ENCODE measurements around the gene MOGAT3.

MOGAT3 gene, protein sequence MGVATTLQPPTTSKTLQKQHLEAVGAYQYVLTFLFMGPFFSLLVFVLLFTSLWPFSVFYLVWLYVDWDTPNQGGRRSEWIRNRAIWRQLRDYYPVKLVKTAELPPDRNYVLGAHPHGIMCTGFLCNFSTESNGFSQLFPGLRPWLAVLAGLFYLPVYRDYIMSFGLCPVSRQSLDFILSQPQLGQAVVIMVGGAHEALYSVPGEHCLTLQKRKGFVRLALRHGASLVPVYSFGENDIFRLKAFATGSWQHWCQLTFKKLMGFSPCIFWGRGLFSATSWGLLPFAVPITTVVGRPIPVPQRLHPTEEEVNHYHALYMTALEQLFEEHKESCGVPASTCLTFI

DNA sequence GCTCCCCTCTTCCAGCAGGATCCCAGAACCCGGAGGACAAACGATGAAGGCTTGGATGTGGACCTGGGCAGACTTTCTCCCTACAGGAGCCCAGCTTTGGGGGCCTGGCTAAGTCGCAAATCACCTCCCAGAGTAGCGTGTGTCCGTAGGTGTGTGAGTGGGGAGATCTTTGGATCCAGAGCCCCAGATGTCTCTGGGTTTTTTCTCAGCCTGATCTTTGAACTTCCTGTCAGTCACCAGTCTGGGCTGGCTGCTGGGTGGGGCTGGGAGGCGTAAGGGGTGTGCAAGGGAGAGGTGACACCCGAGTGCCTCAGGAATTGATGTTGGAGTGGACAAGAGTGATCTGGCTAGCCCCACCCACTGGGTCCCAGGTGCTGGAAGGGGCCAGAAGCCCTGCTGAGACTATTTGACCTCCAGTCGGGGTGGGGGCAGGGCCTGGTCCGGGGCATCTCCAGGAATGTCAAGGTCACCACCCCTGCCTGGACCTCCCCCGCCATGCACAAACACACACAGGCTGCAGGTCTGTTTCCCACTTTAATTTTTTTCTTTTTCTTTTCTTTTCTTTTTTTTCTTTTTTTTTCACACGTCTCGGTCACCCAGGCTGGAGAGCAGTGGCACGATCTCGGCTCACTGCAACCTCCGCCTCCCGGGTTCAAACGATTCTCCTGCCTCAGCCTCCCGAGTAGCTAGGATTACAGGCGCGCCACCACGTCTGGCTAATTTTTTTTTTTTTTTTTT is at the start of gene MOGAT3:
MOGAT3 (minus strand) TSS at position 175 of the 738 bp plus-strand sequence. CDS start 182 bp downstream, outside the sequence.
- in situ Hi-C loops (cut with MboI; ENCODE audit: low sequenced_read_pairs) = no loop called here

DNA sequence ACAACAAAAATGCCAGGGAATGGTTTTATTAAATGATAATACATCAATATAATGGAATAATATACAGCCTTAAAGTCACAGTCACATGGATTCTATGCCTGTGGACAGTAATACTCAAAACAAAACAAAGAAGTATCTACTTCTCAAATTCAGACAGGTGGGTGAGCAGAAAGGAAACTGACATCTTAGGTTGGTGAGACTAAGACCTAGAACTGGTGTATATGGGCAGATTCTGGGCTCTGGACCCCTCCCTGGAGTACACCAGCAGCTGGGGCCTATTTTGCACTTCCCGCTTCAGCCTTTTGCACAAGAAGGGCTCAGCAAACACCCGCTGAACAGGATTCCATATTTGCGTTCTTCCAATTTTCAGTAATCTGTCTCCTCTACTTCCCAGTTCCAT is 49.5 kb upstream of the MOGAT3 start:
- in situ Hi-C loops (cut with MboI; ENCODE audit: low sequenced_read_pairs) = no loop called here

DNA sequence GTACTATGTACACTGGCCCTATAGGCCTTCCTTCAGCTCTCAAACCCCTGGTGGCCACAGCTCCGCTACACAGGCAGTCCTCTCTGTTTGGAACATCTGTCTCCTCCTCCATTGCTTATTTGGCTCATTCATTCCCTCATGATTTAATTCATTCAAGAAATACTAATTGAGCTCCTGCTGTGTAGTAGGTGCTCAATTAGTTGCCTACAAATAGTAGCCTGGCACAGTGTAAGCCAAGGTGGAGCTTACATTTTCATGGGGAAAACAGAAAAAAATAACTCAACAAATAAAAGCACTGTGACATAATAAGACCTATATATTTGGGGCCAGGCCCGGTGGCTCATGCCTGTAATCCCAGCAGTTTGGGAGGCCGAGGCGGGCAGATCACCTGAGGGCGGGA is 47.4 kb upstream of the MOGAT3 start:
- in situ Hi-C loops (cut with MboI; ENCODE audit: low sequenced_read_pairs) = no loop called here

DNA sequence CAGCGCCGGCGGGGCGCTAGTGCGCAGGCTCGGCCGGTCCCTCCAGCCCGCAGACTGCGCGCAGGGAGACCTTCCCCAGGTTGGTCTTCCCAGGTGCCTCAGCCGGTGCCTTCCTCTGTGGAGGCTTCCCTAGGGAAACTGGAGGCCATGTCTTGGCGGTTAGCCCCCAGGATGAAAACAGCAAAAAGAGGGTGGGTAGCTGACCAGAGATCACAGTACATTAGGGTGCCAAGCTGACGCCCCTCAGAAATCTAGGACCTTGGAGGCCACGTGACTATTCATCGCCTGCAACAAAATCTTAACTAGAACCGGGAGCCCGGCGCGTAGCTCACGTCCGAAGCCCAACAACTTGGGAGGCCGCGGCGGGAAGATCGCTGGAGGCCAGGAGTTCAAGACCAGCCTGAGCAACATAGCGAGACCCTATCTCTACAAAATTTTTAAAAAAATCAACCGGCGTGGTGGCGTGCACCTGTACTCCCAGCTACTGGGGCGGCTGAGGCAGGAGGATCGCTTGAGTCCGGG is 44.4 kb upstream of the MOGAT3 start:
- in situ Hi-C loops (cut with MboI; ENCODE audit: low sequenced_read_pairs) = no loop called here

DNA sequence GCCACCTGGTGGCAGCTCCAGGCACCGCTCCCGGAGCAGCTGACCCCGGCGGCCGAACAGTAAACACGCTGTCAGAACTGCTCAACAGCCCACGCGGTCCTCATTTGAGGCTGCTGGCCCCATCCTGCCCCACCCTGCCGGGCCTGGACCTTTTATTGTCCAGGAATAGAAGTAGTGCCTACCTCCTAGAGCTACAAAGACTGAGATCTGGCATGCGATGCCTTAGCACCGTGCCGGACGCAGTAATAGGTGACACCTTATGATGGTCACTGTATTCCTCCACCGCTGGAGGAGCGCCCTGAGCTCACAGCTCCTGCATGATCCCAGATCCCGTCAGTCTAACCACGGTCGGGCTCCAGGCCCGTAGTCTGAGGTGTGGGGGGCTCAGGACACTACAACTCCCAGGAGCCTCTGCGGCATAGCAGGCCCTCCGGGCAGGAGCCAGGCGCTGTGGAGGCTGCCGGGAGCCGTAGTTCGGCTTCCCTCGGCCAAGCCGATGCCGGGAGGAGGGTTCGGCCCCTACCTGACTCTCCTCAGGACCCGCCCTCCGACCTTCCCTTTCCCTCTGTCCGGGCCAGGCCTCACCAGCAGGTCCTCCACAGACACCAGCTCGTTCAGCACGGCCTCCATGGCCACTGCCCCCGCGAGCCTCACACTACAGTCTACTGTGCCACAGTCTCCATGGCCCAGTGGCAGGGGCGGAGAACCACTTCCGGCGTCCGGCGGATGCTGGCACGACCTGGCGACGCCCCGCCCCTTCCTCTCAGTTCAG is 43.7 kb upstream of the MOGAT3 start, which contains the start of gene FIS1:
FIS1 (minus strand) TSS at position 707 of the 772 bp plus-strand sequence; CDS start at position 630, 77 bp downstream.
- in situ Hi-C loops (cut with MboI; ENCODE audit: low sequenced_read_pairs) = no loop called here

DNA sequence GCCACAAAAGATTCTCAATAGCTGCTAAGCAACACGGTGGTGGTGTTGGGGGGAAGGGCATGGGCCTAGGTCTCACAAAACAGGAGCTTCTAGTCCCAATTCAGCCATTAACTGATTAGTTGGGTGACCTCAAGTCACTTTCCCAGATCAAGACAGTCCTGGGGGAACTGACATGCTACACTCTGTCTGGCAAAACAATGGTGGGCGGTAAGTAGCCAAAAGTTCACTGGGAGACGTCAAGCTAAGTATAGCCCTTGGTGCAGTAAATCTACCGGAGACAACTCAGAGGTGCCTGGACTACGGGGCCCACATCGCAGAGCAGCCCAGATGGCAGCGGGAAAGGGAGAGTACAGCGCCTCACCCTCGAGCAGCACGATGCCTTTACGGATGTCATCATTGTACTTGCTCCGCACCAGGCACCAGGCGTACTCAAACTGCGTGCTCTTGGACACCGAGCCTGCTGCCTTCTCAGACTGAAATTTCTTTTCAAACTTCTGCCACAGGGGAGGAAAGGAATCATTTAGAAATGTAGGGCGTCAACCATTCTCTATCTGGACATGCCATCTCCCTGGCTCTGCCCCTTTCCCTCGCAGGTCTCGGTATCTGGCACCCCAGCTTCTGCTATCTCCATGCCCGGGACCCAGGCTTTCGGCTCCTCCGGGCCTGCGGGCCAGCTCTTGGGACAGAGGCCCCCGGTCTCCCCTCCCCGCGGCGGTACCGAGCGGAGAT is 43.0 kb upstream of the MOGAT3 start:
- in situ Hi-C loops (cut with MboI; ENCODE audit: low sequenced_read_pairs) = no loop called here

DNA sequence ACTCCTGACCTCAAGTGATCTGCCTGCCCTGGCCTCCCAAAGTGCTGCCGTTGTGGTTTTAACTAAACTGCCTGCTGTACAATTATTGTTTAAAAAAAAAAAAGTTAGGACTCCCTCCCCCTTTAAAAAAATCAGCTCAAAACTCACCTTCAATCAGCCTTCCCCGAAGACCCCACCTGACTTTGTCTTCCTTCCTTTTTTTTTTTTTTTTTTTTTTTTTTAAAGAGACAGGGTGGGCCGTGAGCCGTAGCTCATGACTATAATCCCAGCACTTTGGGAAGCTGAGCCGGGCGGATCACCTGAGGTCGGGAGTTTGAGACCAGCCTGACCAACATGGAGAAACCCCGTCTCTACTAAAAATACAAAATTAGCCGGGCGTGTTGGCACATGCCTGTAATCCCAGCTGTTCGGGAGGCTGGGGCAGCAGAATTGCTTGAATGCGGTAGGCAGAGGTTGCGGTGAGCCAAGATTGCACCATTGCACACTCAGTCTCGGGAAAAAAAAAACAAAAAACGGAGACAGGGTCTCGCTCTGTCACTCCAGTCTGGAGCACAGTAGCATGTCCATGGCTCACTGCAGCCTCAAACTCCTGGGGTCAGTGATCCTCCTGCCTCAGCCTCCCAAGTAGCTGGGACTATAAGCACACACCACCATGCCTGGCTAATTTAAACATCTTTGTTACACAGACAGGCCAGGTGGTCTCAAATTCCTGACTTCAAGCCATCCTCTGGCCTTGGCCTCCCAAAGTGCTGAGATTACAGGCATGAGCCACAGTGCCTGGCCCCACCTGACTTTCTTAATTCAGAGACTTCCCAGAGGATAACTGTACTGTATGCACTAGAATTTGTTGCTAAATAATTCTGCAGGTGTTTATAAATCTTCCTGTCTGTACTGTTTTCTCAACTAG is 40.9 kb upstream of the MOGAT3 start:
- in situ Hi-C loops (cut with MboI; ENCODE audit: low sequenced_read_pairs) = no loop called here

DNA sequence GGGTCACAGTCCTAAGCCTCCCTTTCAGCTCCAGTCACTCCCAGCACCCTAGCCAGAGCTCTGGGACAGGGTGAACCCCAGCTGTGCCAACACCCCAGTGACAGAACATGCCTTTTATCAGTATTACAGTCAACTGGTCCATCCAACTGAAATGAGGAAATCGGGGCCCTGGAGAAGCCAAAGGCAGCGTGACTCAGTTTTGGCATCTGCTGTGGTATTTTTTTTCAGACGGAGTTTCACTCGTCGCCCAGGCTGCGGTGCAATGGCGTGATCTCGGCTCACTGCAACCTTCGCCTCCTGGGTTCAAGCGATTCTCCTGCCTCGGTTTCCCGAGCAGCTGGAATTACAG is 40.2 kb upstream of the MOGAT3 start:
- in situ Hi-C loops (cut with MboI; ENCODE audit: low sequenced_read_pairs) = no loop called here

DNA sequence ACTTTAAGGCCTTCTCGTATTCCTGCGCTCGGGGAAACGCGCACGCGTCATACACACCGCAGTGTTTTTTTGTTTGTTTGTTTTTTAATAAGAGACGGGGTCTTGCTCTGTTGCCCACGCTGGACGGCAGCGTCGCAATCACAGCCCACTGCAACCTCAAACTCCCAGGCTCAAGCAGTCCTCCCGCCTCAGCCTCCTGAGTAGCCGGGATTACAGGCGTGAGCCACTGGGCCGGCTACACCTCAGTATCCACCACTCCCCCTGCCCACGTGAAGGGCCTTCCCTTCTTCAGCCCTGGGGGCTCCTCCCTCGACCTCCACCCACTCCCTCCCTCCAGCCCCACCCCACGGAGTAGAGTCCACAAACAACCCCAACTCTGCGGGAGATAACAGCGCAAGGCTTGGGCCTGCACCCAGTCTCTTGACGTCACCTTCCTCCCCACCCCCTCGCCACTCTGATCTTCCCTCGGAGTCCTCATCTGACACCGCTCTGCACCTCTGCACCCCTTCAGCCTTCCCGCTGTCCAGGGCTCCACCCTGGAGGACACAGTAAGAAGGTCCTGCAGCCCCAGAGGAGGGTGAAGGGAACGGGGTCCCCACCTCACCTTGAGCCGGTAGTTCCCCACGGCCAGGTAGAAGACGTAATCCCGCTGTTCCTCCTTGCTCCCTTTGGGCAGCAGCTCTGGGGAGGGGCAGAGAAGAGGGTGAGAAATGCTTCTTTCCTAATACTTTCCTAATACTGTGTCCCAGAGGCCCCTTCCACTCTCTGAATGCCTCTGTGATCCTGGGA is 39.6 kb upstream of the MOGAT3 start:
- in situ Hi-C loops (cut with MboI; ENCODE audit: low sequenced_read_pairs) = no loop called here

DNA sequence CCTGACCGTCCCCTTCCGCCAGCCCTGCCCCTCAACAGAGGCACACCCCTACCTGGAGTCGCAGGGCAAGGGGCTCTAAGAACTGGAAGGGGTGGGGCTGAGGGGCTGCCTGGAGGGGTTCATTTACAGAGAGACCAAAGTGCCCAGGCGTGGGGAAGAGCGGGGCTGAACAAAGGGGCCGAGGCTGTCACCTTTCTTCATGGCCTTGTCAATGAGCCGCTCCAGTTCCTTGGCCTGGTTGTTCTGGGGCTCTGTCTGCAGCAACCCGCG is 39.0 kb upstream of the MOGAT3 start:
- in situ Hi-C loops (cut with MboI; ENCODE audit: low sequenced_read_pairs) = no loop called here

DNA sequence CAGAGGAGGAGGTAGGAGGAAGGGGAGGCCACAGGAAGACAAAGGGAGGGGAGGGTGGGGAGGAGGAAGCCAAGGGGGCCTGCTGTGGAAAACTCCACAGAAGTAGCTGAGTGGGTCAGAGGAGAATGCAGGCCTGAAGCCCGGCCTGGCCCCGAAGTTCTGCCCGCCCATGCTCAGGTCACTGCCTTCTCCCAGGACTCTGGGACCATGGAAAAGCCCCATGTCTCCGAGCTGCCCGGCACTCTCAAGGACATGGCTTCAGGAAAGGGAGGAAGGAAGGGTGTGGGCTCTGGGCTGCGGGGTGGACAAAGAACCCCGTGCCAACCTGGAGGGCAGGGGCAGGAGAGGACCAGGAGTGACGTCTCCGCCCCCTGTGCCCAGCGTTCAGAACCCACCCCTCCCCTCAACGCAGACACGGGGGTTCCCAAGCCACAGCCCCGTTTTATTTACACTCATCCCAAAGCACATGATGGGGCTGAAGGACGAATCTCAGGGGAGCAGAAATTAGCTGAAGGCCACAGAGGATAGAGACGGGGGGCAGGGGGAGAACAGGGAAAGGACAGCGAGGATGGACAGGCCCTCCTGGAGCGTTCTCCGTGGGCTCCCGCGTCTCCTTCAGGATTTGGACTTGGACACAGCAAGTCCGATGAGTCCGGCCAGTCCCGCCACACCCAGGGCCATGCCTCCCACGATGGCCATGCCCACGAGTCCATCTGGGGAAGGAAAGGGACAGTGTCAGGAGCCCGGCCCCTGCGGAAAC is 38.5 kb upstream of the MOGAT3 start:
- in situ Hi-C loops (cut with MboI; ENCODE audit: low sequenced_read_pairs) = no loop called here

DNA sequence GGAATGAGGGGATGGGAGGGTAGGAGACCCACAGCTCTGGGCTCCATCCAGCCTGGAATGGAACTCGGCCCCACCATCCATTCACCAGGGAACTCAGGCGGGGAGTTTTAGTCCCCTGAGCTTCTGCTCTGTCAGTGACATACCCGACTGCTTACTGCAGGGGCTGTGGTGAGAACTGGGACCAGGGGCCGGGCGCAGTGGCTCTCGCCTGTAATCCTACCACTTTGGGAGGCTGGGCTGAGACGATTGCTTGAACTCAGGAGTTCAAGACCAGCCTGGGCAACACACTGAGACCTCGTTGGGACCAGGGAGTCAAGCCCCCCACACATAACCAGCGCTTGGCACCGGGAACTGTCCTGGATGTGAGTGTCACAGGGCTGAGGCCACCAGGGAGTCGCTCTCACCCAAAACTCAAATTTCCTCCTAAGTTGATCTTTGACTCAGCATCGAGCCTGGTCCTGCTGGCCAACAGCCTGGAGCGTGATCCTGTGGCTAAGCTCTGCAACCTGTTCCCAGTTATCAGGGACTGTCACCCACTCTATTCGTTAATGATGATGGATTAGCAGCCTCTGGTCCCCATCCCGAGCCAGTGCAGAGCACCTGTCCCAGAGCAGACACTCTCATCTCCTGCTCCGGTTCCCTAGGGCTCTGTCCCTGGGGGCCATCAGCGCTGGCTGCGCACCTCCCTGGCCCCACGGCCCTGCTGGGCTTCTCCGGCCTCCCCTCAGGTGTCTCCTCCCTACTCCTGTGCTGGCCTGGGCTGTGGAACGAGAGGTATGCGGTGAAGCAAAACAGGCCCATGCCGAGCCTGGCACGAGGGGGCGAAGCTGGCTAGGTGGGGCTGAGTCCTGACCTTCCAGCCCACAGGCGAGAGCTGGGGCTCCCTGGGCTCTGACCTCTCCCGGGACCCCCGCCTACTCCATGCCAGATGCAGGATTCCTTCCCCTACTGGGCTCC is 37.7 kb upstream of the MOGAT3 start:
- in situ Hi-C loops (cut with MboI; ENCODE audit: low sequenced_read_pairs) = no loop called here

DNA sequence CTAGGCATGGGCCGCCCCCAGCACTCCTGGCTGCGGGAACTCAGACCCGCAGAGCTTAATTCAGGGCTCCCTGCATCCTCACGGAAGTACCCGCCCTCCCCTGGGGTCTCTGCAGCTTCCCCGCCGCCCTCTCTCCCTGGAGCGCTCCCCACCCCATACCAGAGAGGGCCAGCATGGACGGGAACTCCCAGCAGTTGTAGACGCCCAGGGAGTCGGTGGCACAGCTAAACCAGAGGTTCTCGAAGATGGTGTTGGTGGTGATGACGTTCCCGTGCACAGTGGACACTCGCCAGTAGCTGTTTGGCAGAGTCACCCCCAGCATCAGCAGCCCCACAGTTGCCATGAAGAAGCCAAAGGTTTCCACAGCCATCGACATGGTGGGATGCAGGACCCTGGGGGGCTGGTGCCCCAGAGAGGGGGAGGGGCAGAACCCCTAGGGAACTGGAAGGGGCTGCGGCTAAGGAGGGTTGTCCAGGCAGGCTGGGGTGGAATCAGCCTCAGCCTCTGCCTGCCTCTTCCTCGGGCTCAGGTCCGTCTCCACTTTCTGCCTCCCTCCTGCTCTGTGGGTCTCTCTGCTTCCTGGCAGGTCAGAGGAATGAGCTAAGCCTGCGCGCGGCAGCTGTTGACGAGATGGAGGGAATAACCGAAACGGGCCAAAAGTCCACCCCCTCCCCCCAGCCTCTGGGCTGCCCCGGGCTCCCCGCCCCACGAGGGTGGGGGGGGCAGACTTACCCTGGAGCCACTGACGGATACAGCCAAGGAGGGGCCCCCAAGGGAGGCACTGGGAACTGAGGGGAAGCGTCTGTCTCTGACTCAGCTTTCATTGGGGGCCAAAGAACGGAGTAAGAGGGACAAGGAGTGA is 36.6 kb upstream of the MOGAT3 start, which contains the start of gene CLDN15:
CLDN15 (minus strand) TSS at position 597 of the 862 bp plus-strand sequence; CDS start at position 376, 221 bp downstream.
- in situ Hi-C loops (cut with MboI; ENCODE audit: low sequenced_read_pairs) = no loop called here

DNA sequence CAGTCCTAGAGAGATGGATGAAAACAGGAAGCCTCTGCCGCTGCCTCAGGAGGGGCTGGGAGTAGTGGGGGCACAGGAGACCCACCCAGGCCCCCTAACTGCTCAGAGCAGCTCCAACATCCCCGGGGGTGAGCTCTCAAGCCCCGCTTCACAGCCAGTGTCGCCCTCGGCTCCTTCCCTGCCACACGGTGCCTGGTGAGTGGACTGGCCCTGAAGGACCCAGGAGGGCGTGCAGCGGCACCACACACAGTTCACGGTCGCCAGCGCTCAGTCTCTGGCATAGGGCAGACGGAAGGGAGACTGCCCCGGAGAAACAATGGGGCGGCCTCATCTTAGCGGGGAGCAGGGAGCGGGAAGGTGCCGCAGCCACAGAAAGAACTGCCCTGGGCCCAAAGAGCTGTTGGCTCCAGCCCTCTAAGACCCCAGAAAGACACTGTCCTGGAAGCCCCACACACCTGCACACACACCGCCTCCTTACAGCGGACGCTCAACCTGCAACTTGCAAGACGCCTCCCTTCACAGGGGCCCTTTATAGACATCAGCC is 35.5 kb upstream of the MOGAT3 start:
- in situ Hi-C loops (cut with MboI; ENCODE audit: low sequenced_read_pairs) = no loop called here

DNA sequence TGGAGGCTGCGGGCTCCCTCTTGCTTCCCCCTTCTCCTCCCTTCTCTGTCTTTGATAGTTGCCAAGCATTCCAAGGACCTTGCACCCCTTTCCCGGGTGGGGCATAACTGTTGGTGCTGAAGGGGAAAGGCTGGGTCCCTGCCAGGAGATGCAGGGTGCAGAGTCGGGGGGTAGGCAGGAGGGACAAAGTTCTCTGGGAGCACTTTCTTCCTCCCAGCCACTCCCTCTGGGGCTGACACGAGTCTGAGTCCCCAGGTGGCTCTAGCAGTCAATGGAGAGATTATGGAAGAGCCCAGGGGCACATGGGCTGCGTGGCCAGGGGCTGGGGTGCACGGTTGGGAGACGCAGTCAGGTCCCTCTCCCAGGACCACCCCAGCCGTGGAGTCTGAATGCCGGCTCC is 34.7 kb upstream of the MOGAT3 start:
- in situ Hi-C loops (cut with MboI; ENCODE audit: low sequenced_read_pairs) = no loop called here

DNA sequence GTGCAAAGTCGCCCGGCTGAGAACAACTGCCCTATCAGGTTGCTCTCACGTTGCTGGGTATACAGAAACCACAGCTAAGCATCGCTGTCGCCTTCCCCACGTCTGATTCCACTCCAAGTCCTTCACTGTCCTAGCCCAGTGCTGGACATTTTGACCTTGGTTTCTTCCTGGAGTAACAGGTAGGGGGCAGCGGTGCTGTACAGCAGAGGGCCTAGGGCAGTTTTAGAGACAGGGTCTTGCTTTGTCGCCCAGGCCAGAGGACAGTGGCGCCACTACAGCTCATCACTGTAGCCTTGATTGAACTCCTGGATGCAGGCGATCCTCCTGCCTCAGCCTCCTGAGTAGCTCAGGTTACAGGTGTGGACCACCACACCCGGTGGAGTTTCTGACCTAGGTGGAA is 34.2 kb upstream of the MOGAT3 start:
- in situ Hi-C loops (cut with MboI; ENCODE audit: low sequenced_read_pairs) = no loop called here

All from HL-60/S4 treated with retinoic acid at 250 ng/mL for 4 days and 3 days (cell line).